Suppressor macrophage treated with lipopolysaccharide for 4 hours (primary cell): ENCODE data around the gene ACADVL.
"Not testable (repeated sequence)": the region's sequence is repeated elsewhere in the genome, so short reads cannot be mapped to it uniquely, and the experiment has no call there.

Experiments used
- DNase-seq: peaks from one replicate; pipeline ENCODE4 v3.0.0-alpha.2; 2020

The ACADVL gene

DNA sequence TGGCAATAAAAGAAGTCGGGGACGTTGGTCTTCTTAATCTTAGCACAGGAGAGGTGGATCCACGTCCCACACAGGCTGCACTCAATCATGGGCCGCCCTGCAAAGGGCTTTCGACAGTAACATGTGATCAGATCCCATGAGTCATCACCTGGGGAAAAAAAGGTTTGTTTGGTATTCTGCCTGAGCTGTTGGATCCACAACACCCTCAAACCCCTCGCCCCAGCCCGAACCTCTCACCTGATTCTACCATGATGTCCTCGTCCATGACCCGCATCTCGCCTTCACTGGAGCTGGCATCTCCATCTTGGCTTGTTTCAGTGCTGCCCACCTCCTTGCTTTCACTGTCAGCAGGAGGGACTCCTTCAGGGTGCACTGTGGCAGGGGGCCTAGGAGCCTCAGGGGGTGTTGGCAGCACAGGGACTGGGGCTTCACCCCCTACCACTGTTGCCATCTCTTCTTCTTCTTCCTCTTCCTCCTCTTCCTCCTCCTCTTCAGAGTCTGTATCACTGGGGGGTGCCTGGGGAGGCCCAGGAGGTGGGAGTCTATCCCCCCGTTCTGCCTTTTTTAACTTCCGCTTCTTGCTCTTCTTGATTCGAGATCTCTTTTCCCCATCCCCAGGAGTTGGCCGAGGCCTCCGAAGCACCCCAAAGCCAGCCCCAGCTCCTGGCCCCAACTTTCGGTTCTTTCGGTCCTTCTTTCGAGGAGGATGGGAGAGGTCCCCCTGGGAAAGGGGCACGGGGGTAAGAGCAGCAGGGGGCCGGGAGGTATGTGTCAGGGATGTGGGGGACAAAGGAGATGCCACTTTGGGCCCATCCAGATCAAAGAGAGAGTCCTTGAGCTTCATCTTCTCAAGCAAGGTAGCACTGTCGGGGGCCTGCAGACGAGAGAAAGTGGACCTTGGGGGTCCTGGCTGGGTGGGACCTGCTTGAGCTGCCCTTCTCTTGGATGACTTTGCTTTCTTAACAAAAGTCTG, 16.2 kb downstream of the ACADVL start:
- no peak for DNase-seq

DNA sequence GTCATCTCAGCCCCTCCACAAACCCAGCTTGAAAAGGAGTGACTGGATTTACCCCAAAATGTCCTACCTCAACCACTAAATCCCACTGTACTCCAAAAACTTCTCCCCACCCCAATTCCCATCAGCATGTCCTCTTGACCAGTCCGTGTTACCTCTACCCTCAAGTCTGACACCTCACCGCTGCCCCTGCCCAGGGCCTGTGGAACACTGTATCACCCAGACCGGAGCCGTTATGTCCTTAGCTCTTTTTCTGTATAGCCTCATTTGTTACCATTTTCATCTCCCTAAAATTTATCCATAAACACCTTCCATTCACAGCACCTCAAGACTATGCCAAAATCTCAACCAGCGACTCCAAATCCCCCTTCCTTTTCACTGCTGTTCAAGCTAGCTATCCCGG, 17.1 kb downstream of the ACADVL start:
- DNase-seq = no peak

DNA sequence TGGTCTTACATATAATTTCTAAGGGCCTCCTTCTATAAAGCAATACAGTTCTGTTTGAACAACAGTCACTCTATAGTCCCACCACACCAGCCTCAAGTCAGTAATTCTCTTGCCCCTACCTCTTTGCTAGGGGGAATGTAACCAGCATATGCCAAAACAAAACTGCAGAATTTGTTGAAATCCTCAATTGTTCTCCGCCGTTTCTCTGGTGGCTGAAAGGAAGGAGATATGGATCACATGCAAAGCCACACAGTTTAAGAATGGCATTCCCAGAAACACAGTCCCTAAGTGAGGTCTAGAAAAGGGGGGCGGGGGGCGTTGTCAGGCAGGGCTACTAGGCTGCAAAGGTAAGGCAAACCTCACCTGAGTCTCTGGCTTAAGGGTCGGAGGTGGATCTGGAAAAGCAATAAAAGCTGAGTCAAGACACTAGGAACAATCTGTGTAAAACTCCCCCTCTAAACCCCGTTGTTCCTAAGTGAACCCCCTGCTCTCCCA, 17.6 kb downstream of the ACADVL start:
- no peak for DNase-seq

DNA sequence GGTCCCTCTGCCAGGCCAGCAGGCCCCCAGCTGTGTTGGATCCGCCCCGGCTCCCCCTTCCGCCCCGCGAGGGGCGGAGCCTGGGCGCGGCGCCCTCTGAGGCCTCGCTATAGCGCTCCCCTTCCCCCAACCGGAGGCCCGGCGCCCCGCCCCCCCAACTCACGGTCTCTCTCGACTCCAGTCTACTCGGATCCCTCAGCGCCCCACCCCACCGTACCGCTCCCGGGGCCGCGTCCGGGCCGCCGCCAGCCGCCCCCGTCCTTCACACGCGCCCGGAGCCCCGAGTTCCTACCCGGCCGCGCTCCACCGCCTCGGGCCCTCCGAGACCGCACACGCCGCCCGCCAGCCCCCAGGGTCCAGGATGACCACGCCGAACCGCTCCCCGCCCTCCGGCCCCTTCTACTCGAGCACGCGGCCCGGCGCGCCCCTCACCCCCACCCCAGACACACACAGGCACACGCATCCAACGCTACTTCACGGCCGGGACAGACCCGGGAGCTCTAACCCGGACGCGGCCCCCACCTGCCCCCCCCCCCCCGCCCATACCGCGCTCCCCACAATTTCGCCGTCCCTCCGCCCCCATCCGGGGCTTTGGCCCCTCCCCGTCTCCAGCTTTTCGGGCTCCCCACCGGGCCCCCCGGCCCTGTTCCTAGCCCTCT, 18.2 kb downstream of the ACADVL start:
- peak; percentile 68 for DNase-seq

DNA sequence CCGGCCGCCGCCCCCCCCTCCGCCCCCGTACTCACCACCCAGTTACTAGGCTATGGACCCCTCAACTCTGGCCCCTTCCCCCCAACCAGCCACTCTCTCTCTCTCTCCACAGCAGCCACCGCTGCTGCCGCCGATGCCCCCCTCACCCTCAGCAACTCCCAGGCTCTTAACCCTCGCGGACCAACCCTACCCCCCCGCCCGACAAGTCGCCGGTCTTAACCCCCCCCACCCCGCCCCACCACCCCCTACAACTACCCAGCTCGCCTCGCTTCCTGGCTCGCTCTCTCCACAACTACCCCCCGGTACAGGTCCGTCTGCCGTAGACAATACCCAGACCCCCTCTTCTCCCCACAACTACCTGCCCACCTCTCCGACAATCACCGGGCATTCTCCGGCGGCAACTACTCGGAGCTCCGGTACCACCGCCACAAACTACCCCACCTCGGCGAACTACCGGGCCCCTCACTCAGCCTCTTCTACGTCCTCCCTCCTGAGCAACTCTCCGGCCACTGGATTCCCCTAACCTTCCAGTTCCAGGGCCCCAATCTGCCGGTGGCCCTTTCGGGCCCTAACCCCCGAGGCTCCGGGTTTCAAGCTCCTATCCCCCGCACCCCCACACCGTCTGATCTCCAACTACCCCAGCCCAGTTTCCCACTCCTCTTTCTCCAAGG, 18.8 kb downstream of the ACADVL start:
- DNase-seq = peak; percentile 36

DNA sequence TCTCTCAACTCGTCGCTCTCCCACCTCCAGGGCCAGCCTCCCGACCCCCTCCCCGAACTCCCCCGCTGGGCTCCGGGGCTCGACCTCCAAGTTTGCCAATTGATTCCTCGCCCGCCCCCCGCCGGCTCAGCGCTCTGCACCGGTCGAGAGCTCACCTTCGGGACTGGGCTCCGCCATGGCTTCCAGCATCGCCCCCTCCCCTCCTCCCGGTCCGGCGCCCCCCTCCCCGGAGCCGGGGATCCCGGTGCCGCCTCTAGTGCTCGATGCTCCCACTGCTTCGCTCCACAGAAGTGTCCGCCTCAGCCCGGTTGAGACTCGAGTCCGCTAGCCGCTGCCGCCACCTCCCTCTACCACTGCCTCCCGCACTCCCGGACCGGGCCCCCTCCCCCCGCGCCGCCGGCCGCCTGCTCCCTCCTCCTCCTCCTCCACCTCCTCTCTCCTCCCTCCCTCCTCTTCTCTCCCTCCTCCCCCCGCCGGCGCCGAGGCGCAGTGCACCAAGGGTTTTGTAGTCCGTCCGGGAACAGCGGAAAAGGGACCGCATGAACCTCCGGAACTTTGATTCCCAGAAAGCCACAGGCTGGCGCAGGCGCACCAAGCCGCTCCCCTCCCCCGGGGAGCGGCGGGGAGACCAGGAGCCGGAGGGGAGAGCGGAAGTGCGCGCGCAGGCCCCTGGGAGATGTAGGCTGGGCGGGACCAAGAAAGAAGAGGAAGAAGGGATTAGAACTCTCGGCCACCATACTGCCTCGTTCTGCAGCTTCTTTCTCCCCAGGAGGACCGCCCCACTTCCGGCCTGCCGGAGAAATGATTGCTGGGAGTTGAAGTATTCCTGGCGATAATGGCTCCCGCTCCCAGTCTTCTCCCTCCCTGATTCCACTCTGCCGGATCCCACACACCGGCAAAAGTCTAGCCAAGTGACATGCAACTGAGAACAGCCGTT, 19.6 kb downstream of the ACADVL start, which contains the start of gene PHF23:
PHF23 (minus strand) TSS at position 367 of the 937 bp plus-strand sequence; CDS start at position 189, 178 bp downstream.
- DNase-seq = peak; percentile 100

DNA sequence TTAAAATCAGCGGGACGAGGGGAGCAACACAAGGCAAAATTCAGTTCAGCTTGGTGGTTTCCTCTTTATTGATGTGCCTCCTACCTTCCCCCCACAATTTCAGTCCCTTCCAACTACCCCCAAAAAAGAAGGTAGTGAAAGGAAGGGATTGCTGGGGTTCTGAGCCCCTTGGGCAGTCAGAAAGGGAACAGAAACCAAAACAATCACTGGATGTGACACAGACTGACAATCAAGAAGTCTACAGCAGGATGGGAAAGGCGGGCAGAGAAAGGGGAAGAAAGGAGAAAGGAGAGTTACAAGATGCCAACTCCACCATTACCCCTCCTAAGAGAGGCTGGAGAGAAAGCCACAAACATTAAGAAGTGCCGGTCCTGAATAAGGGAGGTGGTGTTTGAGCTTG, 20.6 kb downstream of the ACADVL start:
- peak; percentile 78 for DNase-seq

DNA sequence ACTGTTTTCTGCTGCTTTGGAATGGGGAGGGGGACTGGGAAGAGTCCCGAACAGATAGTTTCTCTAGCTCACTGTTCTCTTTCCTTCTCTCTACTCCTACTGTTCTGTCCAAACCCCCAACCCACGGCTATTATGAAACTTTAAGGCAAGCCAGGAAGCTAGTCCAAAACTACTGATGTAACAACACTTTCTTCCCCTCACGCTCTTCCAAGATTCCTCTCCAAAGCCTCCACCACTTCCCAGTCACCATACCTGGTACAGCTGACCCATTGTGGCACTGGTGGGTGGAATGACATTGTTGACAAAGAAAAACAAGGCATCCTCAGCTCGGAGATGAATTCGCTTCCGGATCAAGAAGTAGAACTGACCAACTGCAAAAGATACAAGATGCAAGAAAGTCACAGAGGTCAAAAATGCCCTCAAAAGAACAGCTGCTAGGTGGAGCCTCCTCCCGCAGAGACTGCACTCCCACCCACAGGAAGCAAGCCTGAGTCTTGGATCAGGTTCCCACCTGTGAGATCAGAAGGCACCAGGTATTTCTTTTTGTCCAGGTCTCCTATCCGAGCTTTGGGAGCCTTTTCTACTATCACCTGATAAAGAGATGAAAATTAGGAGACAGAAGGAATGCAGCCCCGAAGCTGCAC, 21.5 kb downstream of the ACADVL start:
- peak; percentile 33 for DNase-seq

DNA sequence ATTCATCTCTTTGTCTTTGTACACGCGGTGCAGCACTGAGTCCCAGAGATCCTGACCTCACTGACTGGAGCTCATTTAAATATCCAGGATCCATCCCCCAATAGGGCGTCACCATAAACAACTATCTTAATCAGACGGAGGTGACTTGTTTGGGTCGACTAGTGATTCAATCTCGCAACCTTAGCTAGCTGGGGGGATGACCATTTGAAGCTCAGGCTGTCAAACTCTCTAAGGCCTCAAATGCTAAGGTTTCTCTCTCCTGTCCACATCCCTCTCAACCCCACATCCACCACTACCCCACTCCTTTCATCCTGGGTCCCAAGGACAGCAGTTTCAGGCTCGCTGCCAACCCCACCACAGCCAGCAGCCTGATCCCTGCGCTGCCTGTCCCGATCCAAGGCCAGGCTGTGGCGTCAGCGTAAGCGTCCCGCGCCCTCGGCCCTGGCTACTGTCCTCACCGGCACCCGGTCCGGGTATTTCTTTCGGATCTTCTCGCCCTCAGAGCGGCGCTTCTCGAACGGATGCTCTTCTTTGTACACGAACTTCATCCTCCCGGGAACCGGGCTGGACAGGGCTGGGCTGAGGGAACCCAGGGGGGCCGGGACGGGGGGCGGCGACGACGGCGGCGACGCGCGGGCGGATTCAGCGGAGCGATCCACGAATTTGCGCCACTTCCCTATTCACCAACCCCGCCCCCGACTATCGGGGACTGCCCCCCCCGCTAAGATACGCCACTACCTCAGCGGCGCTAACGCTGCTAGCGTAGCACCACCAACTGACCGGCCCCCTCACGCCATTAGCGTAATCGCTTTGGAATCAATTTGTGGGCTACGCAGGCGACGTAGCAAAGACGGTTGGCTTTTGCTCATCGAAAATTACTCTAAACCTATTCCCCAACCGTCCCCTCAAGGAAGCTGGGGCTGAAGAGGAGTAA, 22.3 kb downstream of the ACADVL start, which contains the start of gene GABARAP:
GABARAP (minus strand) TSS at position 667 of the 934 bp plus-strand sequence; CDS start at position 548, 119 bp downstream.
- peak; percentile 97 for DNase-seq

DNA sequence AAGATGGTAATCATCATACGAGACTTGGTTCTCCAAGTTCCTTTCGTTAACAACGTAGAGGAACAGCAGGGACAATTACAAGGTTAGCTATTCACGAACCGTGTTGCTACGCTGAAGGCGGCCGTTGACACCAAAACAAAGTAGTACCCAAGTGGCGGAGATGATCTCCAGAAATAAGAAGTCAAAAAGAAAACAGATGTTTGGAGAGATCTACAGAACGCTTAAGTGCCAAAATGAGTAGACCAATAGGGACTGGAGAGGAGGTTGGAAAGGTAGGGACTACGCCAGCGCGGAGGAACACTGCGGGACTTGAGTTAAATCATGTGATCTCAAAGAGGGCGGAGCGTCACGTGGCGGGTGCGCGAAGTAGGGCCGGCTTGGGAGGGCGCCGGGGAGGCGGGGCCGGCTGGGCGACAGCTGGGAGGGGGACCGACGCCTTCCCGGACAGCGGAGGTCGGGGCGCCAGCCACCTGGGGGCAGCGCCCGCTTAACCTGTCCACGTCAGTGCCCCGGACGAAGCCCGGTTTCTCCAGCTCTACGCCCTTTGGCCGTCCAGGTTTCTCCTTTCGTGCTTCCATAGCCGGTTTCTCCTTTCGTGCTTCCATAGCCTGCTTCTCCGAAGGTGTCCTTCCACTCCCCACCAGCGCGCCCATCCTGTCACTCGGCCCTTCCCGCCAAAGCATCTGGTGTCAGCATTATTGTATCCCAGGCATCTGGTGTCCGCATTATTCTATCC, 23.1 kb downstream of the ACADVL start:
- peak; percentile 96 for DNase-seq

DNA sequence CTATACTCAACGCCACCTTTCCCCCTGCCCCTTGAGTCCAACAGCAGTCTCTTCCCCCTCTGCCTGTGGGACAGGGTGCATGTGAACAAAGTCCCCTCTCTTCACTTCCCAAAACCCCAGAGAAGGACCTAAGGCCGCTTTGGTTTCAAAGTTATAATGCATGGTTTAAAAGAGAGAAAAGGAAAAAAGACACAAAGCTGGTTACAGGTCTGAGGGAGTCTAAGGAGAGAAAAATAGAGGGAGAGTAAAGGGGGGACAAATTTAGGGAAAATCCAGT, 23.7 kb downstream of the ACADVL start:
- DNase-seq = no peak

DNA sequence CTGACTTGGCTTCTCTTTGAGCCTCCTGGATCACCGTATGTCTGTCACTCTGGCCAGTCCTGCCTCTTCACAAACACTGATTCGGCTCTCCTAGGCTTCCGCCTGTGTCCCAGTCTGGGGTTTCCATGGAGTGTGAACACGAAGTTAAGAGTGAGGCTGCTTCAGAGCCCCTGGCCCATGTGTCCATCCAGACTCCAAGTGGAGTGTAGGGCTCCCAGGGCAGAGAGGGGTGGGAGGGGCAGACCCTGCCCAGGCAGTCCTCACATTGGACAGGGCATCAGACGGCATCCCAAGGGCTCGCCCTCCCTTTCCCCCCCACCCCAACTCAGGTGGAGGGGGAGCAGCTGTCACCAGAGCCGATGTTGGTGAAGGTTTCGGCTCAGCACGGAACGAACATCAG, 24.1 kb downstream of the ACADVL start:
- DNase-seq = not testable (repeated sequence)

DNA sequence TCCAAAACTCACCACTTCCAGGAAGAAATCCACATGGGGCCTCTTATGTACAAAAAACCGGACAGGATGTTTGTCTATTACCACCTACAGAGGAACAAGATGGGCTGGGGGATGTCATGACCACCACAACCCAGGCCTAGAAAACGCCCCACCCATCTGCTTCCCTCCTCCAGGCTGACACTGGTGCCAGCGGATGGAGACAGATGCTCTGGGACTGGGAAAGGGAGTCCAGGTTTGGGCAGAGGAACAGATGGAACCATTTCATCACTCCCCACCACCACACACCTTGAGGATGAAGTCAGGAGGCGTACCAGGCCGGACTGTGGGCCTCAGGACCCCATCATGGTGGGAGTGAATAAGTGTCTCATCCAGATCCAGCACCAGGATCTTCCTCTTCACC, 27.0 kb downstream of the ACADVL start:
- DNase-seq = no peak

DNA sequence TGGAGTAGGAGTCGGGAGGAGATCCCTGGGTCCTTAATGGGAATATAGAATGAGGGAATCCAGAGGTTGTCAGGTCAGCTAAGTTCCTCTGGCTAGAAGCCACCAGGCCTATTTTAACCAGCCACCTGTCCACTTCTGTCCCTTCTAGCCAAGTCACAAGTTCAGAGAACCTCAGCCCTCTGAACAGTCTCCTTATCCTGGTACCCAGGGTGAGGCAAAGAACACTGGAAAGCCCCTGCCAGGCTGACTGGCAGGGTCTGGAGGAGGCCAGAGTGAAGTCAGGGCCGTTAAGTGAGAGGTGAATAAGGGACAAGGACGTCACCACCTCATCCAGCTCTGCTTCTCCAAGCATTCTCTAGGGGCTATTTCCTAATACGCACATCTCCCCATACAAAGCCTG, 29.1 kb downstream of the ACADVL start:
- no peak for DNase-seq

DNA sequence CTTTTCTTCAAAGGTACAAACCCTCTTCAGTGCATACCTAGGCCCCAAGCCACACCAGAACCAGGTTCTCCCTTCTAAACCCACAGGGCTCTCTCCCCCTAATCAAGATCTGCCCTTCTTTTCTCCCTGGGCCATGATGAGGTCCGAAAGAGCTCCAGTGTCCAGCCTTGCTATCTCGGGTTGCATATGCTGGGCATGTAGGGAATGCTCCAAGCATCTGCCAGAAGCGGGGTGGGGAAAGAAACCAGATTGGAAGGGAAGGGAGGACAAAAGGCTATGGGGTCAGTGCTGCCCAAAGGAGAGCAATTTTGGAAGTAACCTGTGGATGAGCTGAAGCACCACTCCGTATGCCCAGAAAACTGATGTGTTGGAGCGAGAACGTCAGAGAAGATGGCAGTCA, 29.5 kb downstream of the ACADVL start:
- DNase-seq = no peak

DNA sequence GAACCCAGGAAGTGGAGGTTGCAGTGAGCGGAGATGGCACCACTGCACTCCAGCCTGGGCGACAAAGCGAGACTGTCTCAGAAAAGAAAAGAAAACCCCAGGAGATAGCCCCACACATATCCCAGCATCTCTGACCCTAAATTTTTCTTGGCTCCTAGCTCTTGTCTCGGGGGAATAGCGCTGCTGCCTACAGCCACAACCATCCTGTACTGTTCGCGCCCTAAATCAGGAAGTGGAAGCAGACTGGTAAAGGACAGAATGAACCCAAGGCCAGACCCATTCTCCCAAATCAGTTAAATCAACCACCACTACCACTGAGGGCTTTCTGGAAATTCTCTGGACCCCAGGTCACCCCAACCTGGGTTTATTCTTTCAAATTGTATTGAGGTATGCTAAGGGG, 30.1 kb downstream of the ACADVL start:
- DNase-seq = peak; percentile 43

DNA sequence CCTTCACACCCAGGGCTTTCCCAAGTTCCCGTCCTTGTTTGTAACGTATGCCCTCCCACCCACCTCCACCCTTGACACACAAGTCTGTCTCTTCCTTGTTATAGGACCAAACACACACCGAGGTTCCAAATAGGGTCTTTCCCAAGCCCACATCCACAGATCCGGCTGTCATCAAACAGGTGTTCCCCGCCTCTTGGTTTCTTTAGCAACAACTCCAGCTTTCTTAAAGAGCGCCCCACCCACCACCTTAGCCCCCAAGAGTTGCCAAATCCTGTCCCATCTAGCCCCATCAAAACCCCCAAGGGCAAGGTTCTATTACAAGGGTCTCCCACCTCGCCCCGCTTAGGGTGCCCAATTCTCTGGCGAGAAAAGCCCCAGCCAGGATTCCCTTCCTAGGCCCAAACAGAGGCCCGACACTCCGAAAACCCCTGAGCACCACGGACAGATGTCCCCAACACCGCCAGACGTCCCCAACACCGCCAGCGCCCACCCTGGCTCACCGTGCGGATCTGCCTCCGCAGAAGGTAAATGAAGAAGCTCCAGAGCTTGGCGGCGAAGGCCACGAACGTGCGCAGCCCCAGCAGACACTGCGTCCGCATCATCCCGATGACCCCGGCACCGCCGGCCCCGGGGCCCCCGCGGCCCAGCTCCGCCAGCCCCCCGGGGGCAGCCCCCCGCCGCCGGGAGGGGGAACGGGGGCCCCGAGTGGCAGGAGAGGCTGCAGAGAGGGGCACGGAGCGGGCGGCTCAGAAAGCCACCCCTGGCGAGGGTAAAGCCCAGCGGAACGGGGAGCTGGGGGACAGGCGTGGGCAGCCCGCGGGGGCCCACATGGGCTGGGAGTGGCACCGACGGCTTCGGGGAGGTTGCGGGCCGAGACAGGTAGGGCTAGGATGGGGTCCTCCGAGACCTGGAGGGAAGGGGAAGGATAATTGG, 31.2 kb downstream of the ACADVL start:
- DNase-seq = peak; percentile 34

DNA sequence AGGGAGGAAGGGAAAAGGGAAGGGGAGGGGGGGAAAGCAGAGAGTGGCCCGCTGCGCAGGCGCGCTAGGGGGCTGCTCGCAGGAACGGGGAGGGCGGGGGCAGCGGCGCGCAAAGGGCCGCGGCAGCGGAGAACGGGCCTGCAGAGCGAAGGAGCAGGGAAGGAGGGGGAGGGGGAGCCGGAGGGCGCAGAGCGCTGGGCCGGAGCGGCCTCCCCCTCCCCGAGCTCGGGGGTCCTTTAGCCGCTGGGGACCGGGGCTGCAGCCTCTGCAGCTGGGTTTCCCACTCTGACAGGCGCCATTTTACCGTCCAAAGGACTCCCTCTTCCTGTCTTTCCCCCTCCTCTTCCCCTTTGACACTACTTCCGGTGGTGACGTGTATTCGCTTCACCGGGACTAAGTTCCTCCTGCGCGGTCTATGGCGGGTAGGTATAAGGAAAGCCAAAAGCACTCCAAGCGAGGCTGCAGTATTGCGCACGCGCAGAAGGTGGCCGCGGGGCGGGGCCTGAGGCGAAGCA, 32.0 kb downstream of the ACADVL start, which contains the start of gene CTDNEP1:
CTDNEP1 (minus strand) TSS at position 74 of the 515 bp plus-strand sequence. CDS start 438 bp downstream, outside the sequence.
- DNase-seq = peak; percentile 100
